Measurements from ENCODE around the gene IVNS1ABP.

Gene IVNS1ABP

DNA sequence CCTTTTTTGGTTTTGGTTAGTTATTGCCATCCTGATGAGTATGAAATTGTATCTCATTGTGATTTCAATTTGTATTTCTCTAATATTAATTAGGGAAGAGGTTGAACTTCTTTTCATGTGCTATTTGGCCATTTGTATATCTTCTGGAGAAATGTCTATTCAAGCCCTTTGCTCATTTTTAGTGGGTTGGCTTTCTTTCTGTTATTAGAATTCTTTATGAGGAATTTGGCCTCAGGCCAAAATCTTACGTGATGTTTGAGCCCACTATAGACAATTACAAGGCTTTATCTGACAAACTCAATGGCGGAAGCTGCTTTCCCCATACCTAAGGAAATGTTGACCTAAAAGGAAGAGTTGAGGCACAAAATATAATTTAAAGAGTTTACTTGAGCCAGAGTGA lies 32.9 kb downstream of the IVNS1ABP start:
- DNase-seq (ENCODE audit: low spot score): no peak
- H3K27ac ChIP-seq: no peak overlapping the region
- CTCF ChIA-PET: interaction anchor here (0.5 kb wide), 1 partner anchor 200 kb away, joined by 3 read pairs; no protein-coding TSS in a partner anchor
- TF ChIP-seq, protein P1, sequence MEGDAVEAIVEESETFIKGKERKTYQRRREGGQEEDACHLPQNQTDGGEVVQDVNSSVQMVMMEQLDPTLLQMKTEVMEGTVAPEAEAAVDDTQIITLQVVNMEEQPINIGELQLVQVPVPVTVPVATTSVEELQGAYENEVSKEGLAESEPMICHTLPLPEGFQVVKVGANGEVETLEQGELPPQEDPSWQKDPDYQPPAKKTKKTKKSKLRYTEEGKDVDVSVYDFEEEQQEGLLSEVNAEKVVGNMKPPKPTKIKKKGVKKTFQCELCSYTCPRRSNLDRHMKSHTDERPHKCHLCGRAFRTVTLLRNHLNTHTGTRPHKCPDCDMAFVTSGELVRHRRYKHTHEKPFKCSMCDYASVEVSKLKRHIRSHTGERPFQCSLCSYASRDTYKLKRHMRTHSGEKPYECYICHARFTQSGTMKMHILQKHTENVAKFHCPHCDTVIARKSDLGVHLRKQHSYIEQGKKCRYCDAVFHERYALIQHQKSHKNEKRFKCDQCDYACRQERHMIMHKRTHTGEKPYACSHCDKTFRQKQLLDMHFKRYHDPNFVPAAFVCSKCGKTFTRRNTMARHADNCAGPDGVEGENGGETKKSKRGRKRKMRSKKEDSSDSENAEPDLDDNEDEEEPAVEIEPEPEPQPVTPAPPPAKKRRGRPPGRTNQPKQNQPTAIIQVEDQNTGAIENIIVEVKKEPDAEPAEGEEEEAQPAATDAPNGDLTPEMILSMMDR (conservative IDR thresholded peaks at IDR 0.05; ENCODE audit: low read depth): no peak
- POLR2A ChIA-PET (ENCODE audit: low non-redundant PET): no interaction called here

DNA sequence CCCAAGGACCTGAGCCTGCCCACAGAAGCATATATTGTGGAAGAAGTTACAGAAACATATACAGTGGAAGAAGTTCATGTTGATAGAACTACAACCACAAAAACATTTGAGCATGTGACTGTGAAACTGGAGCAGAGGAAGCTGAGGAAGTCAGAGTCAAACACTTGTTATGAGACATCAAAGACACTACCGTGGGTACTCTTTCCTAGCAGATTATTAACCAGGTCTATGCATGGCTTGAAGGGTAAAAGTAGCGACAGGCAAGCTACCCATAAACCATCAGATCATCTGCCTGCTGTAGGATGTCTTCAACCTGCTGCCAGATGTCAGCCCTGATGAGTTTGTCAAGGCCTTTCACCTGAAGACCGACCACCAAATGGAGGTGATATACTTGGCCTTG lies 35.8 kb downstream of the IVNS1ABP start:
- CTCF ChIA-PET: interaction anchor here (1.2 kb wide), 1 partner anchor 8 kb away, joined by 3 read pairs; no protein-coding TSS in a partner anchor
- DNase-seq (ENCODE audit: low spot score): no peak
- POLR2A ChIA-PET (ENCODE audit: low non-redundant PET): no interaction called here
- H3K27ac ChIP-seq: no peak overlapping the region
- TF ChIP-seq, protein P1 (conservative IDR thresholded peaks at IDR 0.05; ENCODE audit: low read depth): no peak

DNA sequence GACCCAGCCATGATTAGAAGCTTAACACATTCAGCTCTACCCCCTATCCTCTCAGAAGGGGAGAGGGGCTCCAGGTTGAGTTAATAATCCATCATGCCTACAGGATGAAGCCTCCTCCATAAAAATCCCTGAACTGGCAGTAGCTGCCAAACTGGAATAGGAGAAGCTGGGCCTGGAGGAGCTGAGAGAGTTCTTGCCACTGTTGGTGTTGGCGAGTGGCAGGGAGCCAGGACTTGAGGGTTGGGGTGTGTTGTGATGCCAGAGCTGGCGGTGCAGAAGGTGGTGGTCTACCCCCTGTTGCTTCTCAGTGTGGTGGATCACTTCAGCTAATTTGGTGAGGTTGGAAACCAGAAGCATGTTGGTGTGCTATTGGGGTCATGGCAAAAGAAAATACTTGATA lies 36.5 kb downstream of the IVNS1ABP start:
- TF ChIP-seq, protein P1 (conservative IDR thresholded peaks at IDR 0.05; ENCODE audit: low read depth): no peak
- no peak overlapping the region for H3K27ac ChIP-seq
- DNase-seq (ENCODE audit: low spot score): no peak
- ChIA-PET CTCF (no interaction called here), POLR2A (ENCODE audit: low non-redundant PET) (no interaction called here)

DNA sequence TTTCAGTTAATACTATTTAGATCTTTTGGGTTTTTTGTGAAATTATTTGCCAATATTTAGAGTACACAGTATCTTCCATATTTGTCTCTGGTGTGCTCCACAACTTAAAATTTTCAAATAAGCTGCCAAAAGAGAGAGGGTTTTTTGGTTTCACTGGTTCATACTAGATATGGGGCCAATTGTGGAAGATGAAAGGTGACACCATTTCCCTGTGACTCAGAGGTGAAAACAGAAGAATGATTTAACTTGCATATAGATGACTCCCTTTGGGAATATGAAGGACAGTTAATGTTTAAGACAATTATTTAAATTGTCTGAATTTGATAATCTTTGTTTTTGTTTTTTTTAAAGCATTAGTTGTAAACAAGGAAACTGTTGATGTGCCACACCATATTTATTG lies 37.5 kb downstream of the IVNS1ABP start:
- no peak overlapping the region for H3K27ac ChIP-seq
- ChIA-PET POLR2A (ENCODE audit: low non-redundant PET) (no interaction called here), CTCF (interaction anchor here (0.7 kb wide), 1 partner anchor 391 kb away, joined by 3 read pairs; no protein-coding TSS in a partner anchor)
- peak; percentile 25 for DNase-seq (ENCODE audit: low spot score)
- TF ChIP-seq, protein P1 (conservative IDR thresholded peaks at IDR 0.05; ENCODE audit: low read depth): no peak

DNA sequence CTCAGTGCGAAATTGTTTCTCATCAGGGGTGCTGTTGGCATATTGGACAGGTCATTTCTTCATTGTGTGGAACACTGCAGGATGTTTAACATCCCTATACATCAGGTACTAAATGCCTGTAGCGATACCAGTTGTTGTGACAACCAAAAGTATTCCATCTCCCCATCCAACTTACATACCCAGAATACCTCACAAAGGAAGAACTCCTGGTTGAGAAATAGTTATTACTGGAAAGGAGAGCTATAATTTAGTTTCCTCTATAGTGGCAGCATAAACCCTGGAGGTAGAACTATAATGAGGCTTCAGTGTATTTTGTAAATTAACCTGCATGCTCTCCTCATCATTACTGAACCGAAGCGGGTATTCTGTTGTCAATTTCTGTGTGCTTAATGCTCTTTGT lies 45.1 kb downstream of the IVNS1ABP start:
- no peak for DNase-seq (ENCODE audit: low spot score)
- ChIA-PET POLR2A (ENCODE audit: low non-redundant PET) (no interaction called here), CTCF (no interaction called here)

DNA sequence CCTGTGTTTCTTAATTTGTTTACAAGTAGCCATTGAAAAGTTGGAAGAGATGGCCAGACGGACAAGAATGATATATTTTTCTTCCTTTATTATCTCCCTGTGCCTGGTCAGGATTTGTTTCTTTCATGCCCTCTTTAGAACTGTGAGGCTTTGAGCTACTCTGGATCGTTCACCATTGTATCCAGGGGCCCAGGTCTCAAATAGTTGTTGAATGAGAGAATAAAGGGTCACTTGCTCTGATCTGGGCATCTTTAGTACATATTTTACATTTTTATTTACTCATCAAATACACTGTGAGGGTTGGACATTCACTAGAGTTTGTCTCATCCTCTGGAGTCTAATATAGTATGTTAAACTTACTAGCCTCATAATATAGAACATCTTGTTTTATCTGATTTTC lies 48.7 kb downstream of the IVNS1ABP start:
- no peak overlapping the region for H3K27ac ChIP-seq
- ChIA-PET CTCF (no interaction called here), POLR2A (ENCODE audit: low non-redundant PET) (no interaction called here)
- no peak for DNase-seq (ENCODE audit: low spot score)
- TF ChIP-seq, protein P1 (conservative IDR thresholded peaks at IDR 0.05; ENCODE audit: low read depth): no peak

More for the DNA sequence above, 45.1 kb downstream of the IVNS1ABP start:
- TF ChIP-seq, protein P1 (conservative IDR thresholded peaks at IDR 0.05; ENCODE audit: low read depth): no peak
- no peak overlapping the region for H3K27ac ChIP-seq

DNA sequence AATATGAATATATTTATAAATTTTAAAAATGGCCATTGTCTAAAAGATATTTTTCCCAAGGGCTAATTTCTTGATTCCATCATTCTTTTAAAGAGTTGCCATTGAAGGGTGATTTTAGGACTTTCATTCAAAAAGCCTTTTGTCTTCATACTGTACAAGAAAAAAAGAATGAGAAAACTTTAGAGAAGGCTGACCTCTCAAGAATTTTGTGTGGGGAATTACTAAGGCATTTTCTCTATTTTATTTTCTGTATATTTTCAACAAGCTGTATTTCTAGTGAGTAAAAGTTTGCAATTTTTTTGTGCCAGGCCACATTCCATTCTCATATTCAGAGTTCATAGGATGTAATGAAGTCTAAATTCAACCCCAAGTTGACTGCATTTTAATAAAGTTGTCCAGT lies 49.3 kb downstream of the IVNS1ABP start:
- DNase-seq (ENCODE audit: low spot score): no peak
- CTCF ChIA-PET: interaction anchor here (0.6 kb wide), 1 partner anchor 32 kb away, joined by 5 read pairs; no protein-coding TSS in a partner anchor
- H3K27ac ChIP-seq: no peak overlapping the region
- TF ChIP-seq, protein P1 (conservative IDR thresholded peaks at IDR 0.05; ENCODE audit: low read depth): no peak
- POLR2A ChIA-PET (ENCODE audit: low non-redundant PET): no interaction called here

Measured in RWPE1 (cell line).